ENCODE data around the gene BMP8A.

GRCh38 chr1:39505289-39505688, 13.9 kb downstream of the BMP8A start:
- TF ChIP-seq CTCF (IDR thresholded peaks at IDR 0.05; ENCODE audit: insufficient read depth, low read length, poor library complexity, severe bottlenecking): no peak
- TF ChIP-seq EZH2phosphoT487 (conservative IDR thresholded peaks at IDR 0.05; ENCODE audit: low read length): no peak
